ENCODE measurements around the gene SFTA2. TPM values are rescaled to one million over a fixed set of nuclear protein-coding genes. Genes with fewer than 3 reads are reported as not detected.

The SFTA2 gene
- total and polyA plus RNA-seq, 9 of the 15 experiments (the other 6 are each of a cell fraction or from before 2014, with no cell fraction given) = not detected

DNA sequence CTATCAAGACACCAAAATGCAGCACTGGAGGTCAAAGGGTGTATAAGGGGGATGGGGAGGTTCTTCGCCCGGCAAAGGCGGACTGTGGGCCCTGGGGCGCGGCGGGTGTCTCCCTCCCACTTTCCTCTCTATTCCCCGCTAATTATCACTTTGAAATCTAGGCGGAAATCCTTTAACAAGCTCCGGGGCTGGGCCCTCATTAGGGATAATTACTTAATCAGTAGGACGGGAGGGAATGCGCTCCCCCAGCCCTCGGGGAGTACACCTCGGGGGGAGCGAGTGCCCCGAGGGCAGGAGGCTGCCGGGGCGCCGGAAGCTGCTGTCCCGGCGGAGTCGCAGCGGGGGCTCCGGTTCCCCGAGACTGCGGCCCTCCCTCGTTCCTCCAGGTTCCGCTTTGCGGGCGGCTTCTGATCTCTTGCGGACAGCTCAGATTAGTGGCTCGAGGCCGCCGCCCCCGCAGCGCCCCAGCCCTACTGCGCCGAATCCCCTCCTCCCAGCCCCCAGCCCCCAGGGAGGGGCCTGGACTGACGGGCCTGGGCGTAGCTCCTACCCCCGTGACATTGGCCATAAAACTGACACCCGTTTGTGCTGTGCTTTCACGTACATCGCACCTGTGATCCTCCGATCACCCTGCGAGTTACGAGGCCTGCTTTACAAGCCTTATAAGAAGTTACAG lies 23.5 kb upstream of the SFTA2 start (continued):
- TF ChIP-seq RBBP5 (IDR thresholded peaks at IDR 0.05; ENCODE audit: borderline replicate concordance, insufficient read depth, low read length, poor library complexity, severe bottlenecking) (no peak), ZNF589 (CRISPR knock-in tag; IDR thresholded peaks at IDR 0.05; ENCODE audit: low read depth) (no peak), NEUROD1 (IDR thresholded peaks at IDR 0.05; ENCODE audit: borderline replicate concordance, low read depth, low read length, partially characterized antibody) (peak; percentile 91), CREB1 (IDR thresholded peaks at IDR 0.05) (no peak), CREB1 (CRISPR knock-in tag; IDR thresholded peaks at IDR 0.05) (no peak), ZNF354B (CRISPR knock-in tag; IDR thresholded peaks at IDR 0.05) (no peak), SMAD1 (IDR thresholded peaks at IDR 0.05; ENCODE audit: low read depth, low read length, partially characterized antibody) (no peak), MCM7 (IDR thresholded peaks at IDR 0.05) (no peak), JUNB (CRISPR knock-in tag; conservative IDR thresholded peaks at IDR 0.05) (no peak), HDAC3 (IDR thresholded peaks at IDR 0.05; ENCODE audit: borderline replicate concordance, partially characterized antibody) (no peak), FOS (IDR thresholded peaks at IDR 0.05; ENCODE audit: extremely low read depth, insufficient read length) (no peak), EP400 (IDR thresholded peaks at IDR 0.05) (peak; percentile 38), SREBF1 (IDR thresholded peaks at IDR 0.05; ENCODE audit: borderline replicate concordance, low read depth, low read length) (no peak), HNRNPUL1 (IDR thresholded peaks at IDR 0.05; ENCODE audit: low read length) (no peak), ZNF263 (CRISPR knock-in tag; IDR thresholded peaks at IDR 0.05; ENCODE audit: borderline replicate concordance) (0 out of 2 replicates have a peak, but pooled peaks have one; percentile 6), DIDO1 (tag; IDR thresholded peaks at IDR 0.05; ENCODE audit: low read depth) (peak; percentile 83; the same call in 1 of the 2 replicates), CBX8 (IDR thresholded peaks at IDR 0.05; ENCODE audit: borderline replicate concordance, extremely low read depth, low read depth, low read length, poor library complexity, severe bottlenecking) (no peak), NFE2 (IDR thresholded peaks at IDR 0.05; ENCODE audit: low read depth) (no peak), ZNF282 (CRISPR knock-in tag; IDR thresholded peaks at IDR 0.05) (no peak)
- TF ChIP-seq, protein P1, sequence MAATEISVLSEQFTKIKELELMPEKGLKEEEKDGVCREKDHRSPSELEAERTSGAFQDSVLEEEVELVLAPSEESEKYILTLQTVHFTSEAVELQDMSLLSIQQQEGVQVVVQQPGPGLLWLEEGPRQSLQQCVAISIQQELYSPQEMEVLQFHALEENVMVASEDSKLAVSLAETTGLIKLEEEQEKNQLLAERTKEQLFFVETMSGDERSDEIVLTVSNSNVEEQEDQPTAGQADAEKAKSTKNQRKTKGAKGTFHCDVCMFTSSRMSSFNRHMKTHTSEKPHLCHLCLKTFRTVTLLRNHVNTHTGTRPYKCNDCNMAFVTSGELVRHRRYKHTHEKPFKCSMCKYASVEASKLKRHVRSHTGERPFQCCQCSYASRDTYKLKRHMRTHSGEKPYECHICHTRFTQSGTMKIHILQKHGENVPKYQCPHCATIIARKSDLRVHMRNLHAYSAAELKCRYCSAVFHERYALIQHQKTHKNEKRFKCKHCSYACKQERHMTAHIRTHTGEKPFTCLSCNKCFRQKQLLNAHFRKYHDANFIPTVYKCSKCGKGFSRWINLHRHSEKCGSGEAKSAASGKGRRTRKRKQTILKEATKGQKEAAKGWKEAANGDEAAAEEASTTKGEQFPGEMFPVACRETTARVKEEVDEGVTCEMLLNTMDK (IDR thresholded peaks at IDR 0.05; ENCODE audit: borderline replicate concordance, insufficient read depth, low read depth, low read length, poor library complexity, severe bottlenecking) = no peak
- TF ChIP-seq, protein P2, sequence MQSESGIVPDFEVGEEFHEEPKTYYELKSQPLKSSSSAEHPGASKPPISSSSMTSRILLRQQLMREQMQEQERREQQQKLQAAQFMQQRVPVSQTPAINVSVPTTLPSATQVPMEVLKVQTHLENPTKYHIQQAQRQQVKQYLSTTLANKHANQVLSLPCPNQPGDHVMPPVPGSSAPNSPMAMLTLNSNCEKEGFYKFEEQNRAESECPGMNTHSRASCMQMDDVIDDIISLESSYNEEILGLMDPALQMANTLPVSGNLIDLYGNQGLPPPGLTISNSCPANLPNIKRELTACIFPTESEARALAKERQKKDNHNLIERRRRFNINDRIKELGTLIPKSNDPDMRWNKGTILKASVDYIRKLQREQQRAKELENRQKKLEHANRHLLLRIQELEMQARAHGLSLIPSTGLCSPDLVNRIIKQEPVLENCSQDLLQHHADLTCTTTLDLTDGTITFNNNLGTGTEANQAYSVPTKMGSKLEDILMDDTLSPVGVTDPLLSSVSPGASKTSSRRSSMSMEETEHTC (IDR thresholded peaks at IDR 0.05) = peak; percentile 64; the same call in 1 of the 2 replicates
- TF ChIP-seq, protein P3, sequence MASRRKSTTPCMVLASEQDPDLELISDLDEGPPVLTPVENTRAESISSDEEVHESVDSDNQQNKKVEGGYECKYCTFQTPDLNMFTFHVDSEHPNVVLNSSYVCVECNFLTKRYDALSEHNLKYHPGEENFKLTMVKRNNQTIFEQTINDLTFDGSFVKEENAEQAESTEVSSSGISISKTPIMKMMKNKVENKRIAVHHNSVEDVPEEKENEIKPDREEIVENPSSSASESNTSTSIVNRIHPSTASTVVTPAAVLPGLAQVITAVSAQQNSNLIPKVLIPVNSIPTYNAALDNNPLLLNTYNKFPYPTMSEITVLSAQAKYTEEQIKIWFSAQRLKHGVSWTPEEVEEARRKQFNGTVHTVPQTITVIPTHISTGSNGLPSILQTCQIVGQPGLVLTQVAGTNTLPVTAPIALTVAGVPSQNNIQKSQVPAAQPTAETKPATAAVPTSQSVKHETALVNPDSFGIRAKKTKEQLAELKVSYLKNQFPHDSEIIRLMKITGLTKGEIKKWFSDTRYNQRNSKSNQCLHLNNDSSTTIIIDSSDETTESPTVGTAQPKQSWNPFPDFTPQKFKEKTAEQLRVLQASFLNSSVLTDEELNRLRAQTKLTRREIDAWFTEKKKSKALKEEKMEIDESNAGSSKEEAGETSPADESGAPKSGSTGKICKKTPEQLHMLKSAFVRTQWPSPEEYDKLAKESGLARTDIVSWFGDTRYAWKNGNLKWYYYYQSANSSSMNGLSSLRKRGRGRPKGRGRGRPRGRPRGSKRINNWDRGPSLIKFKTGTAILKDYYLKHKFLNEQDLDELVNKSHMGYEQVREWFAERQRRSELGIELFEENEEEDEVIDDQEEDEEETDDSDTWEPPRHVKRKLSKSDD (conservative IDR thresholded peaks at IDR 0.05; ENCODE audit: low read length) = no peak

Measured in K562 (cell line).